Ishikawa (cell line): Measurements from ENCODE around the gene TBC1D22A.

ENCODE experiments used
- CEBPB ChIP-seq: IDR thresholded peaks from 2 replicates; pipeline ENCODE4 v1.6.1; 2012
- CREB1 ChIP-seq: IDR thresholded peaks from 2 replicates; pipeline ENCODE4 v1.6.1; 2012; ENCODE audit warnings: low read depth
- EGR1 ChIP-seq: IDR thresholded peaks from 2 replicates; pipeline ENCODE4 v1.6.1; 2012
- EP300 ChIP-seq: IDR thresholded peaks from 2 replicates; pipeline ENCODE4 v1.6.1; 2012; ENCODE audit warnings: borderline replicate concordance
- FOXM1 ChIP-seq: IDR thresholded peaks from 2 replicates; pipeline ENCODE4 v1.6.1; 2012; ENCODE audit warnings: low read depth, borderline replicate concordance
- NFIC ChIP-seq: IDR thresholded peaks from 2 replicates; pipeline ENCODE4 v1.6.1; 2012
- RAD21 ChIP-seq: IDR thresholded peaks from 2 replicates; pipeline ENCODE4 v1.6.1; 2012; ENCODE audit warnings: low read depth
- TAF1 ChIP-seq: IDR thresholded peaks from 2 replicates; pipeline ENCODE4 v1.6.1; 2012; ENCODE audit warnings: low read depth, mild to moderate bottlenecking
- TCF12 ChIP-seq: IDR thresholded peaks from 2 replicates; pipeline ENCODE4 v1.6.1; 2012; ENCODE audit warnings: low read depth
- TEAD4 ChIP-seq: IDR thresholded peaks from 2 replicates; pipeline ENCODE4 v1.6.1; 2012
- YY1 ChIP-seq: IDR thresholded peaks from 2 replicates; pipeline ENCODE4 v1.6.1; 2012; ENCODE audit warnings: low read depth
- ZBTB7A ChIP-seq: IDR thresholded peaks from 2 replicates; pipeline ENCODE4 v1.6.1; 2012; ENCODE audit warnings: low read depth
- TF ChIP-seq, protein P1 (sequence below): IDR thresholded peaks from 2 replicates; pipeline ENCODE4 v1.6.1; 2012
- TF ChIP-seq, protein P2 (sequence below): IDR thresholded peaks from 2 replicates; pipeline ENCODE4 v1.6.1; 2012
- TF ChIP-seq, protein P3 (sequence below): IDR thresholded peaks from 2 replicates; pipeline ENCODE4 v1.6.1; 2012; ENCODE audit warnings: low read depth, mild to moderate bottlenecking

TBC1D22A gene

DNA sequence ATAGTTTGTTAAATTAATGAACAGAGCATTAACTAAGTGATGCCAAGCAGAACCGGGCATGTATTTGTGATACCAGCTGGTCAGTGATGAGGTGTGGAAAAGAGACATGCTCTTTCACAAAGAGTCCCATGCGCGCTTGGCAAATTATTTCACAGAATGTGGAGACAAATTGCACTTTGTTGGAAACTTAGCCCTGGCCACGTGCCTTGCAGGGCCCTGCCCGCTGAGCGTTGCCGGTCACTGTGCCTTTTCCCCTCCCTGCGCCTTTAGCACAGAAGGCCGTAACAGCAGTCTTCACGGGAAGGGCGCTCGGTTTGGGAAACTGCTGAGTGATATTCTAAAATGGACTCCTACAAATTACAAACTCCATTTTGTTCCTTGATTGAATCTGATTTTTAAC, 235.9 kb downstream of the TBC1D22A start:
- no peak for TF ChIP-seq NFIC
- TF ChIP-seq FOXM1, result no peak
- no peak for TF ChIP-seq EGR1
- no peak for TF ChIP-seq TCF12
- TF ChIP-seq CEBPB, result no peak
- TF ChIP-seq EP300, result no peak

DNA sequence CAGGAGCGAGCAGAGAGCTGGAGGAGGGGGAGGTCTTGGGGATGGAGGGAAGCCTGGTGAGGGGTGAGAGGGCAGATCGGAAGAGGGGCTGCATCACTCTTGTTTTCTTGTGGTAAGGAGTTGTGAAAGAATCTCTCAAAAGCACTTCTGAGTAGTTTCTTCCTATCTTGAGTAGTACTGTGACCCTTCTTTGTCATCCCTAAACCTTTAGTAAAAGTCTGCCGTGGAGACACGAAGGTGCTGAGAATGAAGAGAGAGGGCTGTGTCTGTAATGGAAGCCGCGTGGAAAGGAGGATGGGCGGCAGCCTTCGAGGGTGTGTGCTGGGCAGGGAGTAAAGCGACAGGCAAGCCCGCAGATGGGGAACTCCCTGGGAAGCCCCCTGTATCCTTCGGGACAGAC, 237.8 kb downstream of the TBC1D22A start:
- TF ChIP-seq FOXM1, result no peak
- no peak for TF ChIP-seq TCF12
- TF ChIP-seq, protein P1, sequence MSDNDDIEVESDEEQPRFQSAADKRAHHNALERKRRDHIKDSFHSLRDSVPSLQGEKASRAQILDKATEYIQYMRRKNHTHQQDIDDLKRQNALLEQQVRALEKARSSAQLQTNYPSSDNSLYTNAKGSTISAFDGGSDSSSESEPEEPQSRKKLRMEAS, result no peak
- TF ChIP-seq, protein P2, sequence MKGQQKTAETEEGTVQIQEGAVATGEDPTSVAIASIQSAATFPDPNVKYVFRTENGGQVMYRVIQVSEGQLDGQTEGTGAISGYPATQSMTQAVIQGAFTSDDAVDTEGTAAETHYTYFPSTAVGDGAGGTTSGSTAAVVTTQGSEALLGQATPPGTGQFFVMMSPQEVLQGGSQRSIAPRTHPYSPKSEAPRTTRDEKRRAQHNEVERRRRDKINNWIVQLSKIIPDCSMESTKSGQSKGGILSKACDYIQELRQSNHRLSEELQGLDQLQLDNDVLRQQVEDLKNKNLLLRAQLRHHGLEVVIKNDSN, result no peak
- TF ChIP-seq CREB1, result no peak
- TF ChIP-seq EP300, result no peak
- no peak for TF ChIP-seq ZBTB7A
- TF ChIP-seq, protein P3, sequence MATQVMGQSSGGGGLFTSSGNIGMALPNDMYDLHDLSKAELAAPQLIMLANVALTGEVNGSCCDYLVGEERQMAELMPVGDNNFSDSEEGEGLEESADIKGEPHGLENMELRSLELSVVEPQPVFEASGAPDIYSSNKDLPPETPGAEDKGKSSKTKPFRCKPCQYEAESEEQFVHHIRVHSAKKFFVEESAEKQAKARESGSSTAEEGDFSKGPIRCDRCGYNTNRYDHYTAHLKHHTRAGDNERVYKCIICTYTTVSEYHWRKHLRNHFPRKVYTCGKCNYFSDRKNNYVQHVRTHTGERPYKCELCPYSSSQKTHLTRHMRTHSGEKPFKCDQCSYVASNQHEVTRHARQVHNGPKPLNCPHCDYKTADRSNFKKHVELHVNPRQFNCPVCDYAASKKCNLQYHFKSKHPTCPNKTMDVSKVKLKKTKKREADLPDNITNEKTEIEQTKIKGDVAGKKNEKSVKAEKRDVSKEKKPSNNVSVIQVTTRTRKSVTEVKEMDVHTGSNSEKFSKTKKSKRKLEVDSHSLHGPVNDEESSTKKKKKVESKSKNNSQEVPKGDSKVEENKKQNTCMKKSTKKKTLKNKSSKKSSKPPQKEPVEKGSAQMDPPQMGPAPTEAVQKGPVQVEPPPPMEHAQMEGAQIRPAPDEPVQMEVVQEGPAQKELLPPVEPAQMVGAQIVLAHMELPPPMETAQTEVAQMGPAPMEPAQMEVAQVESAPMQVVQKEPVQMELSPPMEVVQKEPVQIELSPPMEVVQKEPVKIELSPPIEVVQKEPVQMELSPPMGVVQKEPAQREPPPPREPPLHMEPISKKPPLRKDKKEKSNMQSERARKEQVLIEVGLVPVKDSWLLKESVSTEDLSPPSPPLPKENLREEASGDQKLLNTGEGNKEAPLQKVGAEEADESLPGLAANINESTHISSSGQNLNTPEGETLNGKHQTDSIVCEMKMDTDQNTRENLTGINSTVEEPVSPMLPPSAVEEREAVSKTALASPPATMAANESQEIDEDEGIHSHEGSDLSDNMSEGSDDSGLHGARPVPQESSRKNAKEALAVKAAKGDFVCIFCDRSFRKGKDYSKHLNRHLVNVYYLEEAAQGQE, result no peak

DNA sequence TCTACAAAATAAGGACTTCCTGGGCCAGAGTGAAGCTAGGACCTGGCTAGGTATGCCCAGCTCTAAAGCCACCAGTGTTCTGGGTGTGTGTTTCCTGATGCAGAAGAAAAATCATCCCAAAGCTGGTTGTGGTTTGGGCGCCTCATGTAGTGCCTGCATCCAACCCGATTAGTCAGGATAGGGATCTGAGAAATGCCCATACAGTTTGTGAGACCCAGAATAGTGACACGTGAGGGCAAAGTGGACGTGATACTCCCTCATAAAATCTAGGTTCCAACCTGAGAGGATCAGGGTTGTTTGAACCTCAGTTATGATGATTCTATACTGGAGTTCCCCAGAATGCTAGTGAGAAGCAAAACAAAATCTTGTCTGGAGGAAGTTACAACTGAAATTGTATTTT, 238.4 kb downstream of the TBC1D22A start:
- TF ChIP-seq EGR1 (no peak), FOXM1 (no peak), EP300 (no peak), CREB1 (no peak), ZBTB7A (no peak), RAD21 (no peak), CEBPB (no peak), NFIC (no peak)
- TF ChIP-seq, protein P2, result no peak

DNA sequence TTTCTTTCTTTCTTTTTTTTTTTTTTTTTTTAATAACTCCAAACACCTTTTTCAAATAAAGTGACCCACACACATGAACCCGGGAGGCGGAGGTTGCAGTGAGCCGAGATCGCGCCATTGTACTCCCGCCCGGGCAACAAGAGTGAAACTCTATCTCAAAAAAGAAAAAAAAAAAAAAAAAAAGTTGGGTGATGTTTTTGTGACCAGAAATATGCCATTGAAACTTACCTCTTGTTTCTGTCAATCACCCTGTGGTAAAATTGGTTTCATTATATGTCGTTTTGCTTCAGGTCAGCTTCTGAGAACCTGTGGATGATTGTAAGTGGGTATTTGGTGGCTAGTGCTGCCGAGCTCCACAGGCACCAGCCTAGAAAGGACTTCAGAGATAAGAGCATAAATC, 238.8 kb downstream of the TBC1D22A start:
- no peak for TF ChIP-seq EGR1
- TF ChIP-seq, protein P3, result no peak
- TF ChIP-seq CREB1, result no peak
- no peak for TF ChIP-seq TEAD4
- no peak for TF ChIP-seq TCF12
- no peak for TF ChIP-seq RAD21
- TF ChIP-seq, protein P2, result no peak
- TF ChIP-seq YY1, result no peak
- no peak for TF ChIP-seq ZBTB7A
- no peak for TF ChIP-seq EP300
- no peak for TF ChIP-seq NFIC
- TF ChIP-seq, protein P1, result no peak
- no peak for TF ChIP-seq FOXM1
- no peak for TF ChIP-seq CEBPB
- TF ChIP-seq TAF1, result no peak

DNA sequence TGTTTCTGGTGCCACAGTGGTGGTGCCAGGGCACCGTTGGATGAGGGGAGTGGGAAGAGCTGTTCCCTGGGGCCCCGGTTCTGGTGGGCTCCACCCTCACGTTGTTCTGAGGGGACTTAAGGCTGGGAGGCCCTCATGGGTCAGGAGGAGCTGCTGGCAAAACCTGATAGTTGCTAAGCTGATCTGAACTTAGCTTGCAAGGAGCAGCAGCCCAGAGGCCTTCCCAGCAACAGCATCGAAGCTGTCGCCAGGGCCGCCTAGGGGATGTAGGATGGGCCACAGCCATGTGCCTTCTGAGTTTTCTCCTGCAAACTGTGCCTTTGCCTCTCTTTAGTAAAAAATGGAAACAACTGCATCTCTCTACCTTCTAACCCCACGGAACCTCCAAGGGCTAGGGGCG, 240.2 kb downstream of the TBC1D22A start:
- TF ChIP-seq CREB1 (no peak), TAF1 (no peak), ZBTB7A (no peak), TCF12 (no peak)
- TF ChIP-seq, protein P2, result no peak

DNA sequence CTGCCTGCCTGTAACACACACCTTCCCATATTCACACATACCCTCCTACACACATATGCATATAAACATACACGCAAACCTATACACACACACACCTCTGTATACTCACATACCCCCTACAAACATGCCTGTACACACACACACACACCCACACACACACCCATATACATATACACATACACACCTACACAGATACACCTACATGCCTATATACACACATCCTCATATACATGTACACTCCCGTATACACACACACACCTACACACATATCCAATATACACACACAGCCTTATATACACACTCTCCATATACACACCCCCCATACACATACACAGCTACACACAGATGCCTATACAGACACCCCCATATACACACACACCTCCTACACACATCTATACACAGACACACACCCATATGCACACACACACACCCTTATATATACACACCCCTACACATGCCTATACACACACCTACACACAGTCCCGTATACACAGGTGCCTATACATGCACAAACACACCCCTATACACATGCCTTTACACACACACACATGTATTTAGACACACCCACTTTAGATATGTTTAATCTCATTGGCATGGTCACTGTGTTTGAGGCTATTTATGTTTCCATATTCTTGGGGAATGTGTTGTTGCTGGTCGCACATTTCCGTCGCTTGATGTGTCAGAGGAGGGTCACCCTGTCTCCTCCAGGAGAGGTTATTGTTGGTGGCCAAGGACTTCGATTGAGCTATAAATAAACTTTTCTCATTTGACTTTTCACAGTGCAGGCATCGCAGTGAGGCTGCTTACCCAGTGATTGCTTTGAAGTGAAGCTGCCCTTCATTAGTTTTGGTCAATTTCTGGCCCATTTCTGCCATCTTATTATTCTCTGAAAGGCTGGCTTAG, 243.3 kb downstream of the TBC1D22A start:
- TF ChIP-seq ZBTB7A (no peak), CREB1 (no peak), YY1 (no peak), EGR1 (no peak)
